Stimulated activated CD8-positive, alpha-beta memory T cell treated with anti-CD3 and anti-CD28 coated beads, Interleukin-7, amount 100 ng/mL, for 4 hours (primary cell): ENCODE results near the gene ZNF626.
A peak's percentile ranks its signal among the peaks of the same experiment; 100 is the strongest.
"Not testable (repeated sequence)": the region's sequence is repeated elsewhere in the genome, so short reads cannot be mapped to it uniquely, and the experiment has no call there.

ENCODE experiments used
- DNase-seq, 2 donors: peaks; one replicate each; pipeline ENCODE4 v3.0.0-alpha.2; 2020; ENCODE audit warnings: low read depth in 2 of 2

Gene ZNF626

DNA sequence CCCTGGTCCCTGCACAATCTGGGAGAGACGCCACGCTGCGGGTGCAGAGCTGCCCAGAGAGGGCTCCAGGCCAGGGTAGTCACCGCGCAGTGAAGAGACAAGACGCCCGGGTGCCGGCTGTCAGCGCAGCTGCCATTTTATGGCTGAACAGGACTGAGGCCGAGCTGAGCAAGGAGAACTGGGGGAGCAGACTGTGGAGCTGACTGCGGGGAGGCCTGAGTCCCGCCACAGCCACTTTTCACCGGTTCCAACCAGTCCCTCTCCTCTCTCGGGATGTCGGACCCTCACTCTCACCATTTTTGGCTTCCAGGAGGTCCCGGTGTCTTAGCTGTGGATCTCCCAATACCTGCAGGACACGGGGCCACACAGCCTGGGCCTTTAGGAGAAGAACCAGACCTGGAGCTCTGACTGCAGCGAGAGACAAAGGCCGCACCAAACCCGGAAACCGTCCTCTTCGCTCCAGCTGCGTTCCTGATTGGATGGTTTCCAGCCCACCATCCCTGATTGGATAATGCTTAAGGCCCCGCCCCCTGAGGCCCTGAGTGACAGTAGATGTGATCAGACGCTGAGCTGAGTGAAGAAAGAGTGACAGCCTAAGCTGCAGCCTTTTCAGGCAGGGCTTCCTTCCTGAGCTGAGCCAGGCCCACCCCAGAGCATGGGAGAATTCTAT, at the start of gene ZNF626:
Gene ZNF626, minus strand, starts transcription at position 422 of the 670 bp plus-strand sequence. Its CDS starts 125 bp downstream, at position 297.
- DNase-seq, result peak; percentile 85 to 87

DNA sequence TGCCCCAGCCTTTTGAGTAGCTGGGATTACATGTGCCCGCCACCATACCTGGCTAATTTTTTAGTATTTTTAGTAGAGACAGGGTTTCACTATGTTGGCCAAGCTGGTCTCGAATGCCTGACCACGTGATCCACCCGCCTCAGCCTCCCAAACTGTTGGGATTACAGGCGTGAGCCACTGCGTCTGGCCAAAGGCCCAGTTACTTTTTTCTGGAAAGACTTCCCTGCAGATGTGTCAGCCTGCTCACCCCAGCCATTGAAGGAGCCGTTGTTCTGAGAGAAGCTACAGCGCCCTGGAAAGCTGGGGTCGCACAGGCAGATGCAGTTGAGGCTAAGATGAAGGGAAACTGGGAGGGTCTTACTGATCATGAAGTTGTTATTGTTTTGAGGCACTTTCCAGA, 7.9 kb upstream of the ZNF626 start:
- no peak for DNase-seq

GRCh38 chr19:20667281-20667680, 5.9 kb upstream of the ZNF626 start:
- no peak for DNase-seq

DNA sequence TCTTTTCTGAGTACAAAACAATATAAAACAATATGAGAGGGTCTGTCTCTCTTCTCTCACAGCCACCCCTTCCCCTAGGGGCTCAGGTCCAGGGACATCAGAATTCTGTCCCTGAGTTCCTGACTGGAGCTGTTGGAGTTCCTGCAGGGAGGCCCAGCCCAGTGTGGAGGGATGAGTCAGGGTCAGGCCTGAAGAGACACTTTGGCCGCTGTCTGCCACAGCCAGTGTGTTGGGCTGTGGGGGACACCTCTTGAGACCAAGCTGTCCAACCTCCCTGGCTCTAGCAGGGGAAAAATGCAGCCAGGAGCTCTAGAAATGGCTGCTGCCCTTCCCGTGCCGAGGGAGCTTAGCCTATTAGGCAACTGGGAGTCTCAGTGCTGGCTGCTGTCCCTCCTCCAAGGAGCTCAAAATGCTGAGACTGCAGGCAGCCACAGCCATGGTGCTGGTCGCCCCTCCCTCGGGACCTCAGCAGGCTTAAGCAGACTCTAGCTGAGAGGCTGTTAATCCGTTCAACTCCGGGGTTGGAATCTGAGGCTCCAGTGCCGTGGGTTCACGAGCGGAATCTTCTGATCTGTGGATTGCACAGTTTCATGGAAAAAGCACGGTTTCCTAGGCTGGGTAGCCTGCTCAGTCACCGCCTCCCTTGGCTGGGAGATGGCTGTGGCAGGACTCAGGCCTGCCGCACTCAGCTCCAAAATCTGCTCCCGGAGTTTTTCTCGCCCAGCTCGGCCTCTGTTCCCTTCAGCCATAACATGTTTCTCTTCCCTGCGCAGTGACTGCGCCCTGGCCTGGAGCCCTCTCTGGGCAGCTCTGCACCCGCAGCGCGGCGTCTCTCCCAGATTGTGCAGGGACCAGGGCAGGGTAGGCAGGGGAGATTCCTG, 3.8 kb upstream of the ZNF626 start:
- DNase-seq, result no peak

DNA sequence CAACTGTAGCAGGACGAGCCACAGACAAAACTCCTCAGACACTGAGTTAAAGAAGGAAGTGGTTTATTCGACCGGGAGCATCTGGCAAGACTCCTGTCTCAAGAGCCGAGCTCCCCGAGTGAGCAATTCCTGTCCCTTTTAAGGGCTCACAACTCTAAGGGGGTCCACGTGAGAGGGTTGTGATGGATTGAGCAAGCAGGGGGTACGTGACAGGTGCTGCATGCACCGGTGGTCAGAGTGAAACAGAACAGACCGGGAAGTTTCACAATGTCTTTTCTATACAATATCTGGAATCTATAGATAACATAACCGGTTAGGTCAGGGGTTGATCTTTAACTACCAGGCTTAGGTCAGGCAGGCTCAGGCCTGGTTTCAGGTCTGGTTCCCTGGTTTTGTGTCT, 3.1 kb upstream of the ZNF626 start:
- DNase-seq, result not testable (repeated sequence)

- DNase-seq, result no peak
These were observed 1.2 kb upstream of the ZNF626 start for GRCh38 chr19:20662421-20663105.

DNA sequence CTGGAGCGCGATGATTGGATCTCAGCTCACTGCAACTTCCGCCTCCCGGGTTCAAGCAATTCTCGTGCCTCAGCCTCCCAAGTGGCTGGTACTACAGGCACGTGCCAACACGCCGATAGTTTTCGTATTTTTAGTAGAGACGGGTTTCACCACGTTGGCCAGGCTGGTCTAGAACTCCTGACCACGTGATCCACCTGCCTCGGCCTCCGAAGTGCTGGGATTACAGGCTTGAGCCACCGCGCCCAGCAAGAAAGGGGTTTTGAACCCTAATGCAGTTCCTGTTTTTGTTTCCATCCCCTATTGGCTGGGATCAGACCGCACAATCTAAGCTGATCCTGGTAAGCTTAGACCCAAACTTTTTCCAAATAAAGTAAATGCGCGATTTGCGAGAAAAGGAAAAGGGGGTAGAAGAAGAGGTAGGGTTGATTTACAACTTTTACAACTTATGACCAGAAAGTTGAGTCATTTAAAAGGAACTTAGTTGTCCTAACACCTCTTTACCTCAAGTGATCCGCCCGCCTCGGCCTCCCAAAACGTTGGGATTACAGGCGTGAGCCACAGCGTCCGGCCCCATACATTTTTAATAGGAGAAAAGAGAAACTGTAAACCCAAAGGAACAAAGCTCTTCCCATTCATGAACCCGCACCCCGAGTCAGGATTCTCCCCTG, 764 bp downstream of the ZNF626 start:
- no peak for DNase-seq

- no peak for DNase-seq
These were observed 20.8 kb downstream of the ZNF626 start for GRCh38 chr19:20640545-20640944.

DNA sequence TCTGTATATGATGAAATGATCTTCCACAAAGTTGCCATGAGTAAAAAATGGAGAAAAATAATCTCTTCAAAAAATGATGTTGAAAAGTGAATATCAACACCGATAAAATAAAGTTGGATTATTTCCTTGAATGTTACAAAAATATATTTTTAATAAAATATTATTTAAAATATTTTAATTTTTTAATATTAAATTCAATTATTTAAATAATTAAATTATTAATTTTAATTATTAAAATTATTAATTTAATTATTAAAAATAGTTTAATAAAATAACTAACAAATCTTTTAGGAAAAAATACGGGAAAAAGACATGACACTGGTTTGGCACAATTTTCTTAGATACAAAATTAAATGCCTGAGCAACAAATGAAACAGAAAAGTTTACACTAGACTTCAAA, 21.3 kb downstream of the ZNF626 start:
- DNase-seq, result no peak

- not testable (repeated sequence) for DNase-seq
These were observed 36.8 kb downstream of the ZNF626 start for GRCh38 chr19:20624560-20624959.

DNA sequence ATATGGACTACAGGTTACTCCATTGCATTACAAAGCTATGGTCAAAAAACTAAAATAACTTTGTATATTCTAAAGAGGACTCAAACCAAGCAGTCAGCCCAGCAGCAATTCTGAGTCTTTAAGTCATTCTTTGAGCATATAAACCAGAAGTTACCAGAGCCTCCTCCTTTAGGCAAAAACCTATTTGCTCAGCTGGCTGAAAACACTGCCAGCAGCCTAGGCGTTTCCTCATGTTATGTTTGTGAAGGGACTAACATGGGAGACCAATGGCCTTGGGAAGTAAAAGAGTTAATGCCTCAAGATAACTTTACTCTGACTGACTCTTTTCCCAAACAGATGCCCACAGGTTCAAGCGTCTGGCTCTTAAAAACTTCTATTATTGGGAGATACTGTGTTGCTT, 45.3 kb downstream of the ZNF626 start:
- no peak for DNase-seq

- not testable (repeated sequence) for DNase-seq
These were observed 46.4 kb downstream of the ZNF626 start for GRCh38 chr19:20614971-20615370.

DNA sequence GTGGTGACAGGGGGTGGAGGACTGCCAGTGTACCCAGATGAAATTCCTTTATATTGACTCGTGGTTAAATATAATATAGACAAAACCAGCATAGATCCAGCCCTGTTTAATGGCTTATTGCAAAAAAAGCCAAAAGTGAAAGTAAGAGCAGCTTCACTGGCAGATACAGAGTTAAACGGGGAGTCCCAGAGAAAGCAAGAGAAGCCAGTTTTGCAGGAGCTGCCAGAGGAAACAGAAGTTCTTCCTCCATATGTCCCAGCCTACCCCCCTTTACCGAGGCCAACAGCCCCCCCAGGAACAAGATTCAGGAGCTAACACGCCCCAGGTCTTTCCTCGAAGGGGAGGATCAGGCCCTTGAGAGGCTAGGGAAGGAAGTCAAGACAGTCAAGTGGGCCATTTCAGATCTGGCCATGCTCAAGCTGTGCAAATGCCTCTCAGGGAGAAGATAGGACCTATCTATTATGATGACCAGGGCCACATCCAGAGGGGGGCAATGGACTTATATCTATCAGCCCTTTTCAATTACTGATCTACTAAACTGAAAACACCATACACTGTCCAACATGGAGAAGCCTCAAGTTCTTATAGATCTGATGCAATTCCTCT, 48.6 kb downstream of the ZNF626 start:
- no peak for DNase-seq

GRCh38 chr19:20611866-20612265, 49.5 kb downstream of the ZNF626 start:
- no peak for DNase-seq

DNA sequence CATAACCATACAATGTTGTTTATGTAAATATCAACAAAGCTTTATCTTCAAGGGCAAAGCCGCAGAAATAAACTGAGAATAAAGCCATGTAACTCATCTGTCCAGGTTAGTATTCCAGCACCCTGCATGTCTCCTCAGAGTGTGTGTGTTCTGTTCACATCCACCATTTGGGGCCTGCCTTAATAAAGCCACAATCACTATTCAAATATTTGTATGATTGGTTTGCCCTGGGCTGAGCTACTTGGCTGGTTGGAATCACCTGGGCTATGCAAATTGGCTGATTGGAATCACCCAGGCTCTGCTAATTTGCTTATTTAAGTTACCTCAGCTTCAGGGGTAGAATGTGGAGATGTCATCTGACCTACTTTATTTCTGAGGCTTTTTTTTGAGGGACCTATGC, 53.4 kb downstream of the ZNF626 start:
- DNase-seq, result no peak
